Measurements from ENCODE around the gene MCOLN2. TPM values are rescaled to one million over a fixed set of nuclear protein-coding genes. Genes with fewer than 3 reads are reported as not detected.

MCOLN2 gene
- total RNA-seq, 1 donor from 2014 or later = 0.11 TPM

- no peaks in the 10 kb centered on the region for H3K36me3 Mint-ChIP-seq
- H3K4me3 Mint-ChIP-seq = no peak overlapping the region
- Histone ChIP-seq H3K27me3 (no peaks in the 10 kb centered on the region), H3K4me3 (no peak overlapping the region), H3K4me1 (no peaks in the 10 kb centered on the region), H3K27ac (no peak overlapping the region), H3K4me2 (no peak overlapping the region), H3K9me3 (ENCODE audit: low read depth) (no peaks in the 10 kb centered on the region), H3K9ac (no peak overlapping the region), H2AFZ (replicated peaks) (no peak overlapping the region), H3F3A (ENCODE audit: low read depth) (no peaks in the 10 kb centered on the region), H3K36me3 (no peaks in the 10 kb centered on the region), H4K20me1 (ENCODE audit: low read depth) (no peaks in the 10 kb centered on the region), H3K79me2 (ENCODE audit: low read depth) (no peaks in the 10 kb centered on the region)
- H3K9me3 Mint-ChIP-seq = no peaks in the 10 kb centered on the region
- TF ChIP-seq EZH2phosphoT487 (IDR thresholded peaks at IDR 0.05) (no peak), EZH2 (IDR thresholded peaks at IDR 0.05) (no peak), CTCF (IDR thresholded peaks at IDR 0.05) (no peak)
- H3K27ac Mint-ChIP-seq = no peak overlapping the region
- DNase-seq (ENCODE audit: low spot score) = no peak
- no peaks in the 10 kb centered on the region for H3K4me1 Mint-ChIP-seq
- peaks cover 5% of the 10 kb centered on the region for H3K27me3 Mint-ChIP-seq (ENCODE audit: insufficient read depth, low read depth)
Observed at GRCh38 chr1:84933011-84933611, 63.8 kb downstream of the MCOLN2 start.

GRCh38 chr1:84930831-84931230 is 66.1 kb downstream of the MCOLN2 start:
- no peak overlapping the region for H2AFZ ChIP-seq (replicated peaks)
- no peak overlapping the region for H3K9ac ChIP-seq
- no peak overlapping the region for H3K4me3 Mint-ChIP-seq
- H3K79me2 ChIP-seq (ENCODE audit: low read depth) = no peaks in the 10 kb centered on the region
- no peaks in the 10 kb centered on the region for H3K9me3 Mint-ChIP-seq
- H3K27me3 ChIP-seq = no peaks in the 10 kb centered on the region
- no peaks in the 10 kb centered on the region for H3F3A ChIP-seq (ENCODE audit: low read depth)
- no peaks in the 10 kb centered on the region for H3K36me3 Mint-ChIP-seq
- no peaks in the 10 kb centered on the region for H3K36me3 ChIP-seq
- no peak overlapping the region for H3K4me3 ChIP-seq
- no peak for DNase-seq (ENCODE audit: low spot score)
- no peaks in the 10 kb centered on the region for H3K4me1 Mint-ChIP-seq
- no peak overlapping the region for H3K27ac ChIP-seq
- H4K20me1 ChIP-seq (ENCODE audit: low read depth) = no peaks in the 10 kb centered on the region
- no peaks in the 10 kb centered on the region for H3K9me3 ChIP-seq (ENCODE audit: low read depth)
- no peaks in the 10 kb centered on the region for H3K4me1 ChIP-seq
- no peak overlapping the region for H3K4me2 ChIP-seq
- TF ChIP-seq EZH2 (IDR thresholded peaks at IDR 0.05) (no peak), CTCF (IDR thresholded peaks at IDR 0.05) (no peak), EZH2phosphoT487 (IDR thresholded peaks at IDR 0.05) (no peak)
- H3K27ac Mint-ChIP-seq = no peak overlapping the region
- H3K27me3 Mint-ChIP-seq (ENCODE audit: insufficient read depth, low read depth) = peaks cover 5% of the 10 kb centered on the region

- no peak overlapping the region for H2AFZ ChIP-seq (replicated peaks)
- H3F3A ChIP-seq (ENCODE audit: low read depth) = no peaks in the 10 kb centered on the region
- no peak overlapping the region for H3K4me2 ChIP-seq
- H4K20me1 ChIP-seq (ENCODE audit: low read depth) = no peaks in the 10 kb centered on the region
- H3K9ac ChIP-seq = no peak overlapping the region
- H3K27ac ChIP-seq = no peak overlapping the region
- Mint-ChIP-seq H3K27ac (no peak overlapping the region), H3K9me3 (no peaks in the 10 kb centered on the region), H3K36me3 (no peaks in the 10 kb centered on the region), H3K4me1 (no peaks in the 10 kb centered on the region), H3K27me3 (ENCODE audit: insufficient read depth, low read depth) (peaks cover 5% of the 10 kb centered on the region), H3K4me3 (no peak overlapping the region)
- H3K4me3 ChIP-seq = no peak overlapping the region
- TF ChIP-seq CTCF (IDR thresholded peaks at IDR 0.05) (no peak), EZH2phosphoT487 (IDR thresholded peaks at IDR 0.05) (no peak), EZH2 (IDR thresholded peaks at IDR 0.05) (no peak)
- no peaks in the 10 kb centered on the region for H3K79me2 ChIP-seq (ENCODE audit: low read depth)
- no peak for DNase-seq (ENCODE audit: low spot score)
- H3K36me3 ChIP-seq = no peaks in the 10 kb centered on the region
- H3K9me3 ChIP-seq (ENCODE audit: low read depth) = no peaks in the 10 kb centered on the region
- no peaks in the 10 kb centered on the region for H3K4me1 ChIP-seq
- no peaks in the 10 kb centered on the region for H3K27me3 ChIP-seq
Observed at GRCh38 chr1:84930329-84930728, 66.6 kb downstream of the MCOLN2 start.

Data from neural progenitor cell (in vitro differentiated cells).